ENCODE data around the gene CTSH. TPM values are rescaled to one million over a fixed set of nuclear protein-coding genes. Genes with fewer than 3 reads are reported as not detected.
A peak's percentile ranks its signal among the peaks of the same experiment; 100 is the strongest.

Gene CTSH
- total RNA-seq, 2 donors from 2014 or later = 61.9 to 101 TPM

- Histone ChIP-seq H3K4me1 (ENCODE audit: control insufficient read depth, insufficient read depth, low read length) (peaks cover 11% of the 10 kb centered on the region), H3K9ac (ENCODE audit: extremely low read depth, low read length, poor library complexity, severe bottlenecking) (peak overlapping the region; percentile 100), H3K36me3 (ENCODE audit: control insufficient read depth, insufficient read depth, low read length) (peaks cover 20% of the 10 kb centered on the region), H3K4me3 (ENCODE audit: low read length) (peak overlapping the region; percentile 88), H3K9me3 (ENCODE audit: control insufficient read depth, low read length) (no peaks in the 10 kb centered on the region), H3K27me3 (ENCODE audit: control insufficient read depth, insufficient read depth, low read length, poor library complexity, severe bottlenecking) (no peaks in the 10 kb centered on the region), H3K27ac (ENCODE audit: low read depth, low read length) (no peak overlapping the region)
- 72 to 76% methylated on average over 17 to 22 of the region's 22 CpGs for WGBS, 2 experiments (ENCODE audit: insufficient coverage in 1 of 2, insufficient read length in 1 of 2)
- Mint-ChIP-seq H3K9me3 (no peaks in the 10 kb centered on the region), H3K4me3 (peak overlapping the region; percentile 100), H3K27me3 (ENCODE audit: insufficient read depth) (no peaks in the 10 kb centered on the region), H3K27ac (peak overlapping the region; percentile 100), H3K4me1 (peaks cover 38% of the 10 kb centered on the region), H3K36me3 (ENCODE audit: low read depth) (peaks cover 11% of the 10 kb centered on the region)
- TF ChIP-seq CTCF (conservative IDR thresholded peaks at IDR 0.05) = no peak
- peak; percentile 54 for DNase-seq
Measured at GRCh38 chr15:78875107-78875914, 69.5 kb downstream of the CTSH start.

- H3K36me3 Mint-ChIP-seq (ENCODE audit: low read depth) = peaks cover 11% of the 10 kb centered on the region
- H3K27me3 ChIP-seq (ENCODE audit: control insufficient read depth, insufficient read depth, low read length, poor library complexity, severe bottlenecking) = no peaks in the 10 kb centered on the region
- H3K4me1 Mint-ChIP-seq = peaks cover 36% of the 10 kb centered on the region
- no peak for DNase-seq
- H3K9me3 ChIP-seq (ENCODE audit: control insufficient read depth, low read length) = no peaks in the 10 kb centered on the region
- peak overlapping the region; percentile 100 for H3K27ac Mint-ChIP-seq
- peak overlapping the region; percentile 100 for H3K9ac ChIP-seq (ENCODE audit: extremely low read depth, low read length, poor library complexity, severe bottlenecking)
- peak overlapping the region; percentile 100 for H3K4me3 Mint-ChIP-seq
- H3K4me3 ChIP-seq (ENCODE audit: low read length) = peak overlapping the region; percentile 88
- peak overlapping the region; percentile 100 for H3K27ac ChIP-seq (ENCODE audit: low read depth, low read length)
- H3K4me1 ChIP-seq (ENCODE audit: control insufficient read depth, insufficient read depth, low read length) = peaks cover 11% of the 10 kb centered on the region
- TF ChIP-seq CTCF (conservative IDR thresholded peaks at IDR 0.05) = no peak
- H3K9me3 Mint-ChIP-seq = no peaks in the 10 kb centered on the region
- peaks cover 12% of the 10 kb centered on the region for H3K36me3 ChIP-seq (ENCODE audit: control insufficient read depth, insufficient read depth, low read length)
- 1 to 2% methylated on average over 20 to 32 of the region's 38 CpGs for WGBS, 2 experiments (ENCODE audit: insufficient coverage in 1 of 2, insufficient read length in 1 of 2)
- no peaks in the 10 kb centered on the region for H3K27me3 Mint-ChIP-seq (ENCODE audit: insufficient read depth)
Measured at GRCh38 chr15:78873793-78874765, 70.8 kb downstream of the CTSH start.

GRCh38 chr15:78872972-78873792 is 71.7 kb downstream of the CTSH start:
- Mint-ChIP-seq H3K4me3 (peak overlapping the region; percentile 100), H3K4me1 (peaks cover 32% of the 10 kb centered on the region), H3K36me3 (ENCODE audit: low read depth) (peaks cover 7% of the 10 kb centered on the region), H3K27ac (peak overlapping the region; percentile 100), H3K27me3 (ENCODE audit: insufficient read depth) (no peaks in the 10 kb centered on the region), H3K9me3 (no peaks in the 10 kb centered on the region)
- Histone ChIP-seq H3K9ac (ENCODE audit: extremely low read depth, low read length, poor library complexity, severe bottlenecking) (peak overlapping the region; percentile 100), H3K9me3 (ENCODE audit: control insufficient read depth, low read length) (no peaks in the 10 kb centered on the region), H3K27me3 (ENCODE audit: control insufficient read depth, insufficient read depth, low read length, poor library complexity, severe bottlenecking) (no peaks in the 10 kb centered on the region), H3K27ac (ENCODE audit: low read depth, low read length) (peak overlapping the region; percentile 100), H3K36me3 (ENCODE audit: control insufficient read depth, insufficient read depth, low read length) (peaks cover 9% of the 10 kb centered on the region), H3K4me1 (ENCODE audit: control insufficient read depth, insufficient read depth, low read length) (peaks cover 11% of the 10 kb centered on the region), H3K4me3 (ENCODE audit: low read length) (peak overlapping the region; percentile 88)
- WGBS, 2 experiments (ENCODE audit: insufficient coverage in 1 of 2, insufficient read length in 1 of 2) = 0% methylated on average over 35 to 74 of the region's 75 CpGs
- DNase-seq = peak; percentile 95
- TF ChIP-seq CTCF (conservative IDR thresholded peaks at IDR 0.05) = peak; percentile 70

Measured in endodermal cell (in vitro differentiated cells).